ENCODE data around the gene SMAP1.
A peak's percentile ranks its signal among the peaks of the same experiment; 100 is the strongest.

Gene SMAP1

DNA sequence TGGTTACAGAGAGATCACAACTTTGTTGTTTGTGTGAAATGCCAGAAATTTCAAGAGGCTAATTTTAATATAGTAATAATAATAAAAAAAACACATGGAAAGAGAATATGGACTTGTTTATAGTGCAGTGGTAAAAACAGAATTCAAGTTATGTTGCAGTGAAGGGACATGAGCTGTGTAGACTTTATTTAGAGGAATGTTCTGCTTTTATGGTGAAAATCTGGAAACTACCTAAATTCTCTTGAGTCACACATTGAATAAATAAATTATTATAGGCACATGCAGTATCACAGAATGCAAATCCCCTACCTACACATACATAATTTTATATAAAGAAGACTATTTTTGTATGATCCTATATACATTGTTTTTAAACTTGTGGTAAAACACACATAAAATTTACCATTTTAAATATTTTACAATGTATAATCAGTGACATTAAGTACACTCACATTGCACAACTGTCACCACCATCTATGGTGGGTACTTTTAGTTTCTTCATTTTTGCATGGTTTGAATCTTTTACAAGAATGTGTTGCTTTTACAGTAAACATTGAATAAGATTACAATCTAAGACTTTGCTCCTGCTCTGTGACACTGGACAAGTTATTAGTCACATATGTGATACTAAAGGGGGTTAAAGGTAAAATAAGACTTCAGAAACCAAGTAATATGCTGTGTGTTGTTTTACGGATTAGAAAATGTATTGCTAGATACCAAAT, 181.8 kb downstream of the SMAP1 start:
- DNase-seq (ENCODE audit: low read depth), result peak; percentile 25
- TF ChIP-seq, protein P1, sequence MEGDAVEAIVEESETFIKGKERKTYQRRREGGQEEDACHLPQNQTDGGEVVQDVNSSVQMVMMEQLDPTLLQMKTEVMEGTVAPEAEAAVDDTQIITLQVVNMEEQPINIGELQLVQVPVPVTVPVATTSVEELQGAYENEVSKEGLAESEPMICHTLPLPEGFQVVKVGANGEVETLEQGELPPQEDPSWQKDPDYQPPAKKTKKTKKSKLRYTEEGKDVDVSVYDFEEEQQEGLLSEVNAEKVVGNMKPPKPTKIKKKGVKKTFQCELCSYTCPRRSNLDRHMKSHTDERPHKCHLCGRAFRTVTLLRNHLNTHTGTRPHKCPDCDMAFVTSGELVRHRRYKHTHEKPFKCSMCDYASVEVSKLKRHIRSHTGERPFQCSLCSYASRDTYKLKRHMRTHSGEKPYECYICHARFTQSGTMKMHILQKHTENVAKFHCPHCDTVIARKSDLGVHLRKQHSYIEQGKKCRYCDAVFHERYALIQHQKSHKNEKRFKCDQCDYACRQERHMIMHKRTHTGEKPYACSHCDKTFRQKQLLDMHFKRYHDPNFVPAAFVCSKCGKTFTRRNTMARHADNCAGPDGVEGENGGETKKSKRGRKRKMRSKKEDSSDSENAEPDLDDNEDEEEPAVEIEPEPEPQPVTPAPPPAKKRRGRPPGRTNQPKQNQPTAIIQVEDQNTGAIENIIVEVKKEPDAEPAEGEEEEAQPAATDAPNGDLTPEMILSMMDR (conservative IDR thresholded peaks at IDR 0.05; ENCODE audit: low read length), result no peak
- no peak overlapping the region for H3K4me3 ChIP-seq (ENCODE audit: low read length)

DNA sequence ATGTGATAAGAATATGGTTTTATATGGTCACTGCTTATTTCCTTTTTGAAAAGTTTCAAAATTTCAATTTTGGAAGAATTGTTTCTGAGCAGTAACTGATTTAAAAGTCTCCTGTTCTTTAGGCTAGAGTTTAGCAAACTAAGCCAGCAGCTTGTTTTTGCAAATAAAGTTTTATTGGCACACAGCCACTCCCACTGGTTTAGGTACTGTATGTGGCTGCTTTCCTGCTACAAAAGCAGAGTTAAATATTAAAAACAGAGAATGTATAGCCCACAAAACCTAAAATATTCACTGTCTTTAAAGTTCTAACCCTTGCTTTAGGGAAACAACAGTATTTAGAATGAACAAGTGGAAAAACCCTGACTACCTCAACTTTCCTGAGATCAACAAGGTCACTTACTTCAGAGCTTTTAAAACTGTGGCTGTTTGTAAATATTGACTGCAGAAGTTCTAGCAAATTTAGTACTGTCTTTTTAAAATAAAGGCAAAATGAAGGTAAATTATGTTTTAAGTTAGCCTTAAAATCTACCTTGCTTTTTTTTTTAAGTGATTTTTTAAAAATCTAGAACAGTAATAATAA, 185.1 kb downstream of the SMAP1 start:
- no peak overlapping the region for H3K4me3 ChIP-seq (ENCODE audit: low read length)
- TF ChIP-seq, protein P1 (conservative IDR thresholded peaks at IDR 0.05; ENCODE audit: low read length), result no peak
- DNase-seq (ENCODE audit: low read depth), result no peak

DNA sequence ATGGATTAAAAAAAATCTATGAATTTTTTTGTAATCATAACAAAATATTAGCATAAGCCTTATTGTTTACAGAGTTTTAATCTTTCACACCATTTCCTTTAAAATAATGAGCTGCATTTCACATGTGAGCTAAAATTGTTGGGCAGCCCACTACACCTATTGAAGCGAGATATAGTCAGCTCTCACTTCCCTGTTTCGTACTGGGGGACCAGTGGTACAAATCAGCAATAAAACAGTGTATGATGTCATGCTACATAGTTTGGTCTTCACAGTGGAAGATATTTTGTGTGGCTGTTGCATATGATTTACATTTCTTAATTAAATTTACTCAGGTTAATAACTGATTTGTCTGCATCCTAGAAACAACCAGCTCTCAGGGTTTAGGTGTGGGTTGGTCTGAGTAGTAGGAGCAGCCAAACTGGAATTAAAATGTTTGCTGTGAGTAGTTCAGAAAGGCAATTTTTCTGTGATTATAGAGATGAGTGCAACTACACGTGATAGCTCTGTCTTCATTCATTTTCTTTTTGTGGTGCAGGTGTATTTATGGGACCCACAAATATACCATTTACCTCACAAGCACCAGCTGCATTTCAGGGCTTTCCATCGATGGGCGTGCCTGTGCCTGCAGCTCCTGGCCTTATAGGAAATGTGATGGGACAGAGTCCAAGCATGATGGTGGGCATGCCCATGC, 189.8 kb downstream of the SMAP1 start:
- H3K4me3 ChIP-seq (ENCODE audit: low read length), result no peak overlapping the region
- no peak for DNase-seq (ENCODE audit: low read depth)
- TF ChIP-seq, protein P1 (conservative IDR thresholded peaks at IDR 0.05; ENCODE audit: low read length), result no peak

DNA sequence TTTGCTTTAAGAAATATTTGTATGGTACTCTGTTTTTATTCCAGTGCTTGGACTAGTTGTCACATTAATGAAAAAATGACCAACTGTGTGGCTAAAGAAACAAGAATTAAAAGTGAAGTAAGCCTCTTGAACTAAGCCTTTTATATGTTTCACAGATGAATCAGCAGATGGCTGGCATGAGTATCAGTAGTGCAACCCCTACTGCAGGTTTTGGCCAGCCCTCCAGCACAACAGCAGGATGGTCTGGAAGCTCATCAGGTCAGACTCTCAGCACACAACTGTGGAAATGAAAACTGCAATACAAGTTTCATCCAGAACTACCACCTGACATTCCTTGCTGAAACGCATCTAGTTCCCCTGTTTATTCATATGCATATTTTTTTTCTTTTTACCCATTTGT, 192.4 kb downstream of the SMAP1 start:
- DNase-seq (ENCODE audit: low read depth), result peak; percentile 16
- no peak overlapping the region for H3K4me3 ChIP-seq (ENCODE audit: low read length)
- TF ChIP-seq, protein P1 (conservative IDR thresholded peaks at IDR 0.05; ENCODE audit: low read length), result no peak

DNA sequence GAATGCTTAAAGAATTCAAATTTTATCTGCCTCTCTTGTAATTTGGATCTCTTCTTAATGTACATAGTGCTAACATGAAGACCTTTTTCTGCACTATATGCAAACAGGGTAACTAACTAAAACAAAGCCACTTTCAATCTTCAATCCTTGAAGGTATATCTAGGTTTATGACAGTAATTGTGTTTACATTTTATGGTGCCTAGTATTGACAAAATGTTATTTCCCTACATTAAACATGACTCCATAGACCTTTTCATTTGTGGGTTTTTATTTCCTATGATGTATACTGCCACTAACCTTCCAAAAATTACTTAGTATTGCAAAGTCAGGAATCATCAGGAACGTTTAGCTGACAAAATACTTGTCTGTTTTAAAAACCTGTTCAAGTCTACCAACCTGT, 193.2 kb downstream of the SMAP1 start:
- no peak overlapping the region for H3K4me3 ChIP-seq (ENCODE audit: low read length)
- TF ChIP-seq, protein P1 (conservative IDR thresholded peaks at IDR 0.05; ENCODE audit: low read length), result no peak
- DNase-seq (ENCODE audit: low read depth), result no peak

DNA sequence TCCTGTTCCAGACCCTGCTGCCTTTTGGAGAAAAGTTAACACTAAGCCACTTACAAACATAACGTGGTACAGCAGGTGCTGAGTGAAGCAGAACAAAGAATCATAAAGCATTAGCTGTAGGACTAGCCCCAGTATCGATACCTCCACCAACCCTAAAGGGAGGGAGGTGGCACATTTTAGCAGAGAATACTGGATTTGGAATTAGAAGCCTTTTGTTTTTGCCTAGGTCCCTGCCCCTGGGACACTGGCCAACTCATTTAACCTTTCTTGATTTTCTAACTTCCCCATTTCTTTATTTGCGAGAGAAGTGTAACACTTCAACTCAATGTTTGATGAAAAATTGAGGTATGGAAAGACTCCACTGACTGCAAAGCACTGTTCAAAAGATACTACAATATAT, 195.7 kb downstream of the SMAP1 start:
- DNase-seq (ENCODE audit: low read depth), result no peak
- TF ChIP-seq, protein P1 (conservative IDR thresholded peaks at IDR 0.05; ENCODE audit: low read length), result no peak

DNA sequence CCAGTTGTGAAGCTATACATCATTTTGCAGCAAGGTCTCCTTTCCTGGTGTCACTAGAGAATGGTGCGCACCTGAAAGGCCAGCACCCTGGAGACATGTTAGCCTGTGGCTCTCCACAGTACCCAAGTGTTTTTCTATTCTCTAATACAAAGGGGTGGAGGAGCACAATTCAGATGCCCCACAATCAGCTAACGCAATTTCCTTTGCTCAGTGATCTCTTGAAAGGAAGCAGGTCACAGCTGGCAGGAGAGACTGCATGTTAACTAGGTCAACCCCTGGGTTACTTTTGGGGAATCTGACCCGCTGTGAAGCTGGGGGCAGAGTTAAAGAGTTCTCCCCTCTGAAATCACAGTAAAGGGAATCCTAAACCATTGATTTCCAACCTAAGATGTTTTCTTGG, 196.7 kb downstream of the SMAP1 start:
- TF ChIP-seq, protein P1 (conservative IDR thresholded peaks at IDR 0.05; ENCODE audit: low read length), result no peak
- no peak for DNase-seq (ENCODE audit: low read depth)
- H3K4me3 ChIP-seq (ENCODE audit: low read length), result no peak overlapping the region

More for the DNA sequence above, 195.7 kb downstream of the SMAP1 start:
- no peak overlapping the region for H3K4me3 ChIP-seq (ENCODE audit: low read length)
